ENCODE data around the gene RPS28. TPM values are rescaled to one million over a fixed set of nuclear protein-coding genes. Genes with fewer than 3 reads are reported as not detected.

RPS28 gene
- total and polyA plus RNA-seq, 7 donors: 431 to 1,442 (median 947) TPM

GRCh38 chr19:8366961-8367326, 45.6 kb downstream of the RPS28 start:
- intact Hi-C loops (cut with DNase I): no loop called here
- no peaks in the 10 kb centered on the region for H3K9me3 ChIP-seq
- TF ChIP-seq, protein P1, sequence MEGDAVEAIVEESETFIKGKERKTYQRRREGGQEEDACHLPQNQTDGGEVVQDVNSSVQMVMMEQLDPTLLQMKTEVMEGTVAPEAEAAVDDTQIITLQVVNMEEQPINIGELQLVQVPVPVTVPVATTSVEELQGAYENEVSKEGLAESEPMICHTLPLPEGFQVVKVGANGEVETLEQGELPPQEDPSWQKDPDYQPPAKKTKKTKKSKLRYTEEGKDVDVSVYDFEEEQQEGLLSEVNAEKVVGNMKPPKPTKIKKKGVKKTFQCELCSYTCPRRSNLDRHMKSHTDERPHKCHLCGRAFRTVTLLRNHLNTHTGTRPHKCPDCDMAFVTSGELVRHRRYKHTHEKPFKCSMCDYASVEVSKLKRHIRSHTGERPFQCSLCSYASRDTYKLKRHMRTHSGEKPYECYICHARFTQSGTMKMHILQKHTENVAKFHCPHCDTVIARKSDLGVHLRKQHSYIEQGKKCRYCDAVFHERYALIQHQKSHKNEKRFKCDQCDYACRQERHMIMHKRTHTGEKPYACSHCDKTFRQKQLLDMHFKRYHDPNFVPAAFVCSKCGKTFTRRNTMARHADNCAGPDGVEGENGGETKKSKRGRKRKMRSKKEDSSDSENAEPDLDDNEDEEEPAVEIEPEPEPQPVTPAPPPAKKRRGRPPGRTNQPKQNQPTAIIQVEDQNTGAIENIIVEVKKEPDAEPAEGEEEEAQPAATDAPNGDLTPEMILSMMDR (IDR thresholded peaks at IDR 0.05): no peak
- peaks cover 3 to 45% of the 10 kb centered on the region in 2 donors for H3K36me3 ChIP-seq (ENCODE audit: insufficient read depth in 1 of 2, low read depth in 1 of 2)
- H3K4me3 ChIP-seq: peak overlapping the region; percentile 84
- peak overlapping the region; percentile 88 for H3K27ac ChIP-seq
- H3K4me1 ChIP-seq: peaks cover 52% of the 10 kb centered on the region
- WGBS, 3 donors: 15 to 31% (median 18%) methylated on average over 13 of the region's 13 CpGs
- no peaks in the 10 kb centered on the region for H3K27me3 ChIP-seq (ENCODE audit: insufficient read depth in 3 of 3, low read length in 2 of 3)
- ATAC-seq: peak; percentile 4 to 36 (median 22)
- peak in 1 of 2 donors; percentile 77 for DNase-seq

DNA sequence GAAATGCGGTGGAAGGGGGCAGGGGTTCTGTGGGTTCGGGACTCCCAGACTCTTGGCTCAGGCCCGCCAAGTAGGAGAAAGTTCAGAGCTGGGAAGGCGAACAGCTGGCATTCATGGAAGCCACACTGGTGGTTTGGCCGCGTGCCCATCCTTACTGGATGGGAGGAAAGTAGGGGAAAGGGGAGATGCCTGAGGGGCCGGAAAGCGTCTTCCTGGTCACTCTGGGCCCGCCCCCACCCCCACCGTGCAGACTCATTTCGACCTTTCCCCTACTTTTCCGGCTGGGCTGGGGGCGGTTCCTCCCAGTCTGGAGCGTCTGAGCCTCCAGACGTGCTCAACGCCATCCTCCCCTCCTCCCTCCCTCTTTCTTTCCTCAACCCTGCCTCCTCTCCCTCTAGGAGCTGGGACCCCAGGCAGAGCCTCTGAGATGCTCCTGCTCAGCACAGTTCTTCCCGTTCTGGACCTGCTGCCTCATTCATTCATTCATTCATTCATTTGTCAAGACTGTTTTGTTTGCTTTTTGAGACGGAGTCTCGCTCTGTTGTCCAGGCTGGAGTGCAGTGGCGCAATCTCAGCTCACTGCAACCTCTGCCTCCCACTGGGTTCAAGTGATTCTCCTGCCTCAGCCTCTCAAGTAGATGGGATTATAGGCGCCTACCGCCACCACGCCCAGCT, 46.2 kb downstream of the RPS28 start:
- peak overlapping the region; percentile 84 for H3K4me3 ChIP-seq
- TF ChIP-seq, protein P1 (IDR thresholded peaks at IDR 0.05): no peak

GRCh38 chr19:8370176-8371010, 49.1 kb downstream of the RPS28 start:
- Histone ChIP-seq H3K27ac (peak overlapping the region; percentile 16), H3K9me3 (no peaks in the 10 kb centered on the region), H3K4me3 (peak overlapping the region; percentile 7), H3K4me1 (peaks cover 37% of the 10 kb centered on the region), H3K36me3 (ENCODE audit: insufficient read depth in 1 of 2, low read depth in 1 of 2) (peaks cover 7 to 72% of the 10 kb centered on the region in 2 donors), H3K27me3 (ENCODE audit: insufficient read depth in 3 of 3, low read length in 2 of 3) (no peaks in the 10 kb centered on the region)
- TF ChIP-seq, protein P1 (IDR thresholded peaks at IDR 0.05): no peak
- DNase-seq: peak in 1 of 2 donors; percentile 41
- intact Hi-C loops (cut with DNase I): no loop called here
- no peak for ATAC-seq
- 66 to 76% (median 67%) methylated on average over 19 of the region's 19 CpGs for WGBS, 3 donors

More for the DNA sequence above, 46.2 kb downstream of the RPS28 start:
- H3K4me1 ChIP-seq: peaks cover 48% of the 10 kb centered on the region
- intact Hi-C loops (cut with DNase I): loop anchor here in 1 of 2 donors (2.0 kb wide), 1 partner anchor 21 kb away; no protein-coding TSS in a partner anchor
- H3K27me3 ChIP-seq (ENCODE audit: insufficient read depth in 3 of 3, low read length in 2 of 3): no peaks in the 10 kb centered on the region
- 21 to 31% (median 27%) methylated on average over 16 to 23 of the region's 23 CpGs for WGBS, 3 donors
- peak; percentile 63 to 72 (median 65) for ATAC-seq
- H3K9me3 ChIP-seq: no peaks in the 10 kb centered on the region
- H3K27ac ChIP-seq: peak overlapping the region; percentile 88
- DNase-seq: peak; percentile 96
- H3K36me3 ChIP-seq (ENCODE audit: insufficient read depth in 1 of 2, low read depth in 1 of 2): peaks cover 4 to 50% of the 10 kb centered on the region in 2 donors

GRCh38 chr19:8371011-8371804, 49.9 kb downstream of the RPS28 start:
- TF ChIP-seq, protein P1 (IDR thresholded peaks at IDR 0.05): no peak
- Histone ChIP-seq H3K27me3 (ENCODE audit: insufficient read depth in 3 of 3, low read length in 2 of 3) (no peaks in the 10 kb centered on the region), H3K4me3 (no peak overlapping the region), H3K9me3 (no peaks in the 10 kb centered on the region), H3K27ac (peak overlapping the region; percentile 16), H3K4me1 (peaks cover 31% of the 10 kb centered on the region), H3K36me3 (ENCODE audit: insufficient read depth in 1 of 2, low read depth in 1 of 2) (peaks cover 7 to 69% of the 10 kb centered on the region in 2 donors)
- ATAC-seq (no peak), DNase-seq (peak in 1 of 2 donors; percentile 55)
- intact Hi-C loops (cut with DNase I): no loop called here
- 80 to 86% (median 81%) methylated on average over 26 to 28 of the region's 28 CpGs for WGBS, 3 donors

Other genes starting within 250 kb of the RPS28 start
- gene FBN3, start 171.9 kb upstream of the RPS28 start, total RNA-seq: under 1 TPM in 2 of 4 donors, not detected in 2; 0.02 to 0.51 TPM
- under 1 TPM; 0.01 to 0.12 (median 0.01) TPM for gene FBN3, start 171.9 kb upstream of the RPS28 start, polyA plus RNA-seq
- gene CERS4, start 112.1 kb upstream of the RPS28 start, total RNA-seq: 1 to 10 TPM; 2.1 to 4.8 (median 3.6) TPM
- gene CERS4, start 112.1 kb upstream of the RPS28 start, polyA plus RNA-seq: 1 to 10 TPM; 1.1 to 2.8 (median 1.3) TPM
- 10 to 100 TPM; 17.4 to 25.4 (median 22.4) TPM for gene CD320, start 13.1 kb upstream of the RPS28 start, total RNA-seq
- 10 to 100 TPM; 44.8 to 67.2 (median 47.6) TPM for gene CD320, start 13.1 kb upstream of the RPS28 start, polyA plus RNA-seq
- gene NDUFA7, start 121 bp upstream of the RPS28 start, total RNA-seq: 100 to 1,000 TPM in 3 of 4 donors, 10 to 100 TPM in 1; 76.8 to 150 (median 109) TPM
- gene NDUFA7, start 121 bp upstream of the RPS28 start, polyA plus RNA-seq: 100 to 1,000 TPM; 211 to 271 (median 243) TPM
- 10 to 100 TPM in 2 of 4 donors, 1 to 10 TPM in 2; 7.1 to 14.2 (median 9.7) TPM for gene KANK3, start 21.8 kb downstream of the RPS28 start, total RNA-seq
- gene KANK3, start 21.8 kb downstream of the RPS28 start, polyA plus RNA-seq: 1 to 10 TPM; 5.1 to 9.4 (median 7.7) TPM
- gene ANGPTL4, start 42.7 kb downstream of the RPS28 start, total RNA-seq: 100 to 1,000 TPM in 1 of 4 donors, 10 to 100 TPM in 3; 10.7 to 118 (median 44.7) TPM
- gene ANGPTL4, start 42.7 kb downstream of the RPS28 start, polyA plus RNA-seq: 100 to 1,000 TPM in 1 of 3 donors, 10 to 100 TPM in 2; 17.2 to 235 (median 19.1) TPM
- 100 to 1,000 TPM in 1 of 4 donors, 10 to 100 TPM in 3; 77.1 to 130 (median 82.2) TPM for gene RAB11B, start 68.9 kb downstream of the RPS28 start, total RNA-seq
- gene RAB11B, start 68.9 kb downstream of the RPS28 start, polyA plus RNA-seq: 10 to 100 TPM; 43.9 to 59.9 (median 56.9) TPM
- 10 to 100 TPM; 47.7 to 56.0 (median 52.2) TPM for gene MARCHF2, start 91.8 kb downstream of the RPS28 start, total RNA-seq
- 10 to 100 TPM; 32.8 to 55.6 (median 48.9) TPM for gene MARCHF2, start 91.8 kb downstream of the RPS28 start, polyA plus RNA-seq
- 10 to 100 TPM; 73.2 to 92.2 (median 84.1) TPM for gene HNRNPM, start 123.5 kb downstream of the RPS28 start, total RNA-seq
- 100 to 1,000 TPM in 2 of 3 donors, 10 to 100 TPM in 1; 53.2 to 146 (median 118) TPM for gene HNRNPM, start 123.5 kb downstream of the RPS28 start, polyA plus RNA-seq
- under 1 TPM; 0.22 to 0.65 (median 0.49) TPM for gene PRAM1, start 181.1 kb downstream of the RPS28 start, total RNA-seq
- gene PRAM1, start 181.1 kb downstream of the RPS28 start, polyA plus RNA-seq: under 1 TPM in 2 of 3 donors, not detected in 1; 0.27 to 0.29 TPM
- gene ZNF414, start 192.7 kb downstream of the RPS28 start, total RNA-seq: 10 to 100 TPM; 15.6 to 19.3 (median 17.8) TPM
- gene ZNF414, start 192.7 kb downstream of the RPS28 start, polyA plus RNA-seq: 10 to 100 TPM; 10.4 to 21.6 (median 17.8) TPM